ENCODE results near the gene DCX.

Gene DCX

GRCh38 chrX:111259559-111259958 lies 152.4 kb downstream of the DCX start:
- DNase-seq = no peak
- TF ChIP-seq GATA1 (IDR thresholded peaks at IDR 0.05; ENCODE audit: low read depth, low read length) (no peak), POLR2A (IDR thresholded peaks at IDR 0.05; ENCODE audit: low read length) (no peak)

GRCh38 chrX:111257733-111258132 lies 154.3 kb downstream of the DCX start:
- TF ChIP-seq GATA1 (IDR thresholded peaks at IDR 0.05; ENCODE audit: low read depth, low read length) (no peak), POLR2A (IDR thresholded peaks at IDR 0.05; ENCODE audit: low read length) (no peak)
- DNase-seq = no peak

- TF ChIP-seq POLR2A (IDR thresholded peaks at IDR 0.05; ENCODE audit: low read length) (no peak), GATA1 (IDR thresholded peaks at IDR 0.05; ENCODE audit: low read depth, low read length) (no peak)
- DNase-seq = no peak
Measured at GRCh38 chrX:111254896-111255693, 156.9 kb downstream of the DCX start.

GRCh38 chrX:111244235-111244750 lies 167.7 kb downstream of the DCX start:
- peak in 1 of 2 experiments; percentile 7 for DNase-seq
- no peak for TF ChIP-seq GATA1 (IDR thresholded peaks at IDR 0.05; ENCODE audit: low read depth, low read length)
- TF ChIP-seq POLR2A (IDR thresholded peaks at IDR 0.05; ENCODE audit: low read length) = no peak
